Hypothalamus (tissue), 51 donors: ENCODE measurements around the gene DLGAP1.

ENCODE experiments used
- DNase-seq, 51 donors: peaks; one replicate each; lab custom pipeline; 2025; lab: John Stamatoyannopoulos, UW

Gene DLGAP1

DNA sequence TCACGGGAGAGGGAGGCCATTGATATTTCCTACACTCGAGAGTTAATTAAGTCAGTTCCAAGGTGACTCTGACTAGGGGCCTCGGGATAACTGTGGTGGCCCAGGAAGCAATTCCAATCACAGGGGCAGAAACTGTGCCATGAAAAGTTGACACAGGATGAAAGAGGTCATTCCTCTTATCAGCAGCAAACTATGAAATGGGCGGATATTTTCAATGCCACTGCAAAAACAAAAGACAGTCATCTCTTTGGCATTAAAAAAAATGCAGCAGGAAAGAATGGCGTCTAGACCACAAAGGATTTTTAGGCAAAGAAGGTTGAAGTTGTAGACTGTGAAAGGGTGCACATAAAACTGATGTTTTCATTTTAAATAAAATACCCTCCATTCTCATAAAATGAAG is 955.1 kb downstream of the DLGAP1 start:
- DNase-seq: no peak

- DNase-seq: peak in 1 of 51 donors; percentile 2
Observed at GRCh38 chr18:3499501-3499900, 955.6 kb downstream of the DLGAP1 start.

- DNase-seq: peak in 33 of 51 donors; percentile 4 to 56 (median 27)
Observed at GRCh38 chr18:3498698-3499471, 956.2 kb downstream of the DLGAP1 start.

DNA sequence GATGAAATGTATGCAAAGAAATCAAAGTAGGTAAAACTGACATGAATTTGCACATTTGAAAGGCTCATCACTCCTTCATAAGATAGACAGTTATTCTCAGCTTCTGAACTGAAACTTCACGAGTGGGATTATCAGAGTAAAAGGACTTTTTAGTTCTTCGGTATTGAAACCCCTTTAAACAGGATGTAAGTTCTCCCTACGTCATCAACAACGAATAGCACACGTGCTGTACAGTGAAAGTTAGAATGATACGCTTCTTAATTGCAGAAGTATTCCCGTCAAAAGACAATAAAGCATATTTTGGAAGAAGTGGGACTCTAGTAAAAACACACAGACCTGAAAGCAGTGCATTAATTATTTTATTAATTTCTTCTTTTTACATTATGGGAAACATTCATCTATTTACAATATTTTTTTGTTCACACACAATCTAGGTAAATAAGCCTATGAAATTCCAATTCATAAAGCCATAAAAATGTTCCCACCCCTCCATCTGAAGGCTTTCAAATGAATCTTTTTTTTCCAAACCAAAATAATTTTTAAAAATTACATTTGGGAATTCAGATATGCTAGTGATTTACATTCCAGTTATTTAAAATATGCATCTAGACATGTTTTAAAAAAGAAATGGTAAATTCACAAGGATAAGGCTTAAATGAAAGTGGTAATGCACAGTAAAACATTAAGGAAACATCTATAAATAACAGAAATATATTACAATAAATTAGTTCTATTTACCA is 959.2 kb downstream of the DLGAP1 start:
- DNase-seq: no peak

- DNase-seq: no peak
Observed at GRCh38 chr18:3494569-3494968, 960.5 kb downstream of the DLGAP1 start.

DNA sequence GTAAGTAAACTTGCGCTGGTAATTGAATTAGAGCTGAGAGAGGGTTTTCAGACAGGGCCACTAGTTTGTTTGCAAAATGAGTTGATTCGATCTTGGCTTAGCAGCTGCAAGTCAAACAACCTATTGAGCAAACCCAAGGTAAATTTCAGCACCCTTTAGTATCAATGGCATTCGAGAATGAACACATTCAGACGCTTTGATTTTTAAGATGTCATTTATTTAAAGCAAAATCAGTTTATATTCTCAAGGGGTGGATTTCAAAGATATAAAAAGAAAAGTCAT is 960.9 kb downstream of the DLGAP1 start:
- DNase-seq: no peak

DNA sequence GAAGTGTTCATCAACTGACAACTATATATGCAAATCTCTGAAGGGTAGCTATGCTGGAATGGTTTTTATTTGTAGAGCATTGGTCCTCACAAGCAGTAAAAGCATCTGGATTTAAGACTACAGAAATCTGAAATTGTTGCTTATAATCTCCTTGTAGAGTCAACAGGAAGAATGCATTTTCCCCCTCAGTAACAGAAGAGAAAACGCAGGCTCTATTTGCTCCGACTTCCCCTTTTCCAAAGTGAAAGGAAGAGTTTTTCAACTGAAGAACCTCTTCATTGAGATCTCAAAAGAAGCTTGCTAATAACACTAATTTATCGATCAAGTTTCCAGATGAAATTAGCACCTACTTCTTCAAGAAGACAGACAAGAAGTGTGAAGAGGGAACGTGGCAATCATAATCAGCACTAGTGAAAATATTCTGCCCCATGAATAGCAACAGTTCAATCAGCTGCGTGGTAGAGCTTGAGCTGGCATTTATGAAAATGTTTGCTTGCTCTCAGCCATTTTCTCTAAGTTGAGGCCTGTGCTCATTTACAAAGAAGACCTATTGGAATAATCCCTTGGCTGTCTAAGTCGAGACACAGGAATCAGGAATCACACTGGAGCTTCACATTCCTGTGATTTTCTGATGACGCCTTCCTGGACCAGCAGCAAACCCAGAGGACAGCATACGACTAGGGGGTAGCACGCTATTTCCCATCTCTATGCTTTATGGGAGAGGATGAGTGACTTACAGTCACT is 961.4 kb downstream of the DLGAP1 start:
- no peak for DNase-seq

- DNase-seq: no peak
Observed at GRCh38 chr18:3492721-3493120, 962.4 kb downstream of the DLGAP1 start.

GRCh38 chr18:3491981-3492555 is 963.0 kb downstream of the DLGAP1 start:
- DNase-seq: no peak

DNA sequence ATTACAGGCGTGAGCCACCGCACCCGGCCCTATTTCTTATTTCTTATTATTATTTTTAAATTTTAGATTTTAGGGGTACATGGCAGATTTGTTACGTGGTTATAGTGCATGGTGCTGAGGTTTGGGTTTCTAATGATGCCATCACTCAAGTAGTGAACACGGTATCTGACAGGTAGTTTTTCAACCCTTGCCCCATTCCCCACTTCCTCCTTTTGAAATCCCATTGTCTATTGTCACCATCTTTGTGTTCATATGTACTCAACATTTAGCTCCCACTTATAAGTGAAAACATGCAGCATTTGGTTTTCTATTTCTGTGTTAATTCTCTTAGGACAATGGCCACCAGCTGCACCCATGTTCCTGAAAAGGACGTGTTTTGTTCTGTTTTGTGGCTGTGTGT is 965.6 kb downstream of the DLGAP1 start:
- no peak for DNase-seq

DNA sequence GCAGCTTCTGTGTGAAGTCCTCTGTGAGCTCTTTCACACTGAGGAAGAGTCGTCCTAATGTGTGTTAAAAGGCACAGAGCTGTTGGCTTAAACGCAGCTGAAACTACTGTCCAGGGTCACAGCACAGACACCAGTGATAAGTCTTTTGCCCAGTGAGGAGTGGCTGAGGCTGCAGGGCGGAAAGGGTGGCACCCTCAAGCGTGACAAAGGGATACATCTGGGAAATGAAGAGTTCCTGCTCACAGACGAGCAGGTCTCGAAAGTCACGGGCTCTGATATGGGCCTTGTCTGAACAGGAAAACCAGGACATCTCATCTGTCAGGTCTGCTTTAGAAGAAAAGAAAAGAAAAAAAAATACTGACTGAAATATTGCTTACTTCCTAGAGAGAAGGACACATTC is 968.6 kb downstream of the DLGAP1 start:
- no peak for DNase-seq

- peak in 1 of 51 donors; percentile 5 for DNase-seq
Observed at GRCh38 chr18:3485153-3486149, 969.7 kb downstream of the DLGAP1 start.

DNA sequence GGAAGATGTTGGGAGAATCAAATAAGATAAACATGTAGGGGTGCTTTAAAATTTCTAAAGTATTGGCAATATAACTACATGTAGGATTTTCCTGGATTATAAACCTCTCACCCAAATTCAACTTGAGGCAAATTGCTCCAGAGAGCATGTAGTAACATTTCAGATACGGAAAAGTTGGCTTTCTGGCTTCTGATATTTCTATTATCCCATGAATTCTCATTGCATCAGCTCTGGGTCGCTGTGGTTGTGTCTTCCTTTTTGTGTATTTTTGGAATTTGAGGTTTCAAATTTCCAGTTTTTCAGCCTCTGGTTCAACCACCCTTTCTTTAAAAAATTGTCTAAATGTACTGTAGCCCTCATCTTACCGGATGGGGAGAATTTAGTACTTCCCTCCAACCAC is 972.8 kb downstream of the DLGAP1 start:
- no peak for DNase-seq

GRCh38 chr18:3481696-3482210 is 973.4 kb downstream of the DLGAP1 start:
- peak in 4 of 51 donors; percentile 2 to 17 (median 10) for DNase-seq

- no peak for DNase-seq
Observed at GRCh38 chr18:3480827-3481573, 974.1 kb downstream of the DLGAP1 start.

GRCh38 chr18:3479978-3480509 is 975.1 kb downstream of the DLGAP1 start:
- no peak for DNase-seq

- DNase-seq: no peak
Observed at GRCh38 chr18:3478262-3478978, 976.7 kb downstream of the DLGAP1 start.
